H1 (cell line): ENCODE measurements around the gene SPAG16. TPM values are rescaled to one million over a fixed set of nuclear protein-coding genes. Genes with fewer than 3 reads are reported as not detected.

ENCODE experiments used
- CTCF ChIA-PET: fragments of 300-600 bp; sonication (Branson Sonifier 250); formaldehyde crosslinking; loops from one replicate; lab custom pipeline; 2021; ENCODE audit not compliant: partially characterized antibody; lab: Charles Lee
- POLR2A ChIA-PET: fragments of 300-600 bp; sonication (Branson Sonifier 250); formaldehyde crosslinking; loops from one replicate; lab custom pipeline; 2021; ENCODE audit warnings: inconsistent platforms; ENCODE audit not compliant: partially characterized antibody; lab: Charles Lee
- DNase-seq, 2 experiments: peaks; one replicate each; pipeline versions ENCODE4 v3.0.0 to v3.0.0-alpha.2; 2010 to 2022; ENCODE audit warnings: low spot score in 2 of 2, low read depth in 1 of 2, mixed read lengths in 1 of 2
- FAIRE-seq: peaks from 2 replicates; lab custom pipeline; 2011; peaks lifted over from hg19 to GRCh38; lab: Jason Lieb, UNC
- H2AFZ ChIP-seq: 2 replicates; pipeline ENCODE4 v1.8.1; 2012; ENCODE audit warnings: low read length, inconsistent platforms
- H2AK5ac ChIP-seq: 2 replicates; pipeline ENCODE4 v1.6.1; 2013; ENCODE audit warnings: low read depth, low read length
- H2BK120ac ChIP-seq: replicated peaks from 2 replicates; pipeline ENCODE3; 2013; ENCODE audit warnings: low read depth, low read length, inconsistent platforms
- H2BK12ac ChIP-seq: 2 replicates; pipeline ENCODE4 v1.6.1; 2013; ENCODE audit warnings: low read depth, low read length
- H2BK15ac ChIP-seq: 2 replicates; pipeline ENCODE4 v1.6.1; 2013; ENCODE audit warnings: low read length
- H2BK20ac ChIP-seq: 2 replicates; pipeline ENCODE4 v1.6.1; 2013; ENCODE audit warnings: low read length
- H2BK5ac ChIP-seq: 2 replicates; pipeline ENCODE4 v1.6.1; 2013; ENCODE audit warnings: low read depth, low read length
- H3K14ac ChIP-seq: 2 replicates; pipeline ENCODE4 v1.6.1; 2013; ENCODE audit warnings: inconsistent platforms; ENCODE audit not compliant: insufficient read length
- H3K18ac ChIP-seq: 2 replicates; pipeline ENCODE4 v1.6.1; 2013; ENCODE audit warnings: low read length; ENCODE audit errors: extremely low read depth
- H3K23ac ChIP-seq: 2 replicates; pipeline ENCODE4 v1.6.1; 2013; ENCODE audit warnings: inconsistent platforms; ENCODE audit not compliant: insufficient read length
- H3K23me2 ChIP-seq: 2 replicates; pipeline ENCODE4 v1.6.1; 2013; ENCODE audit warnings: low read depth, low read length
- H3K27ac ChIP-seq: 2 replicates; pipeline ENCODE4 v1.6.1; 2011; ENCODE audit warnings: low read depth, low read length, inconsistent platforms
- H3K27me3 ChIP-seq, 4 experiments: replicated peaks in 1 of 4; 1 replicate in 1 of 4; 2 replicates in 3 of 4; pipeline versions ENCODE4 v1.6.1 to v1.8.1; 2011 to 2013; ENCODE audit warnings: low read length in 3 of 4, mild to moderate bottlenecking in 3 of 4, inconsistent platforms in 2 of 4, mixed read lengths in 2 of 4, moderate library complexity in 1 of 4; ENCODE audit not compliant: control insufficient read depth in 3 of 4, insufficient read depth in 3 of 4; ENCODE audit errors: extremely low read depth in 1 of 4
- H3K36me3 ChIP-seq, 4 experiments: 2 replicates each; pipeline versions ENCODE4 v1.6.1 to v1.8.1; 2011 to 2013; ENCODE audit warnings: mild to moderate bottlenecking in 4 of 4, low read length in 3 of 4, moderate library complexity in 2 of 4, control low read depth in 1 of 4, inconsistent platforms in 1 of 4; ENCODE audit not compliant: insufficient read depth in 4 of 4, control insufficient read depth in 2 of 4
- H3K4ac ChIP-seq: replicated peaks from 2 replicates; pipeline ENCODE3; 2013; ENCODE audit warnings: low read length, low read depth, mixed read lengths, inconsistent platforms; ENCODE audit not compliant: insufficient read length
- H3K4me1 ChIP-seq, 4 experiments: replicated peaks in 1 of 4; 1 replicate in 1 of 4; 2 replicates in 3 of 4; pipeline versions ENCODE4 v1.6.1 to v1.8.1; 2011 to 2013; ENCODE audit warnings: low read length in 3 of 4, inconsistent platforms in 2 of 4, mixed read lengths in 1 of 4; ENCODE audit not compliant: insufficient read depth in 4 of 4, control insufficient read depth in 3 of 4
- H3K4me2 ChIP-seq, 2 experiments: 2 replicates each; pipeline versions ENCODE4 v1.6.1 to v1.8.1; 2011 to 2013; ENCODE audit warnings: low read depth in 2 of 2, low read length in 2 of 2, control low read depth in 1 of 2, inconsistent platforms in 1 of 2, mild to moderate bottlenecking in 1 of 2; ENCODE audit not compliant: insufficient read depth in 1 of 2
- H3K4me3 ChIP-seq, 4 experiments: fragments of 200-600, 300-600 bp in 1 of 4; sonication (generic), shearing (Covaris generic), sonication (Bioruptor Twin) in 1 of 4; 2 replicates each; pipeline versions ENCODE4 v1.5.1 to v1.8.1; 2011 to 2016; ENCODE audit warnings: low read length in 4 of 4, low read depth in 3 of 4, control low read depth in 2 of 4, inconsistent platforms in 2 of 4, mild to moderate bottlenecking in 2 of 4, mixed read lengths in 1 of 4, moderate library complexity in 1 of 4; ENCODE audit not compliant: insufficient read depth in 2 of 4; ENCODE audit errors: extremely low read depth in 1 of 4
- H3K56ac ChIP-seq: replicated peaks from 2 replicates; pipeline ENCODE3; 2013; ENCODE audit warnings: low read depth, mild to moderate bottlenecking, mixed read lengths, low read length, inconsistent platforms; ENCODE audit not compliant: insufficient read length
- H3K79me1 ChIP-seq: 2 replicates; pipeline ENCODE4 v1.6.1; 2013; ENCODE audit warnings: low read depth, low read length, control low read depth
- H3K79me2 ChIP-seq, 2 experiments: 2 replicates each; pipeline versions ENCODE4 v1.6.1 to v1.8.1; 2012 to 2013; ENCODE audit warnings: low read length in 2 of 2, mild to moderate bottlenecking in 2 of 2, inconsistent platforms in 1 of 2; ENCODE audit not compliant: insufficient read depth in 2 of 2, control insufficient read depth in 1 of 2
- H3K9ac ChIP-seq, 4 experiments: replicated peaks in 1 of 4; 1 replicate in 1 of 4; 2 replicates in 3 of 4; pipeline versions ENCODE4 v1.6.1 to v1.8.1; 2011 to 2013; ENCODE audit warnings: low read depth in 3 of 4, low read length in 3 of 4, control low read depth in 2 of 4, mild to moderate bottlenecking in 2 of 4, moderate library complexity in 2 of 4, inconsistent platforms in 1 of 4; ENCODE audit errors: extremely low read depth in 1 of 4
- H3K9me3 ChIP-seq, 2 experiments: 2 replicates each; pipeline versions ENCODE4 v1.6.1 to v1.8.1; 2012 to 2013; ENCODE audit warnings: mild to moderate bottlenecking in 2 of 2, moderate library complexity in 2 of 2, control low read depth in 1 of 2, inconsistent platforms in 1 of 2, low read depth in 1 of 2, low read length in 1 of 2, mixed read lengths in 1 of 2; ENCODE audit not compliant: insufficient read depth in 2 of 2
- H4K20me1 ChIP-seq, 2 experiments: replicated peaks in 1 of 2; 2 replicates each; pipeline versions ENCODE3 to v1.8.1; 2011 to 2013; ENCODE audit warnings: inconsistent platforms in 2 of 2, low read length in 2 of 2, mild to moderate bottlenecking in 1 of 2; ENCODE audit not compliant: insufficient read depth in 2 of 2, control insufficient read depth in 1 of 2
- H4K5ac ChIP-seq: 2 replicates; pipeline ENCODE4 v1.6.1; 2013; ENCODE audit warnings: low read length, low read depth, mixed read lengths, inconsistent platforms; ENCODE audit not compliant: insufficient read length
- H4K8ac ChIP-seq: 2 replicates; pipeline ENCODE4 v1.8.0; 2013; ENCODE audit warnings: mild to moderate bottlenecking, moderate library complexity, low read length, inconsistent platforms; ENCODE audit not compliant: insufficient read depth; ENCODE audit errors: extremely low read depth
- H4K91ac ChIP-seq: replicated peaks from 2 replicates; pipeline ENCODE3; 2013; ENCODE audit warnings: low read length, mixed read lengths, inconsistent platforms; ENCODE audit not compliant: insufficient read length
- KDM1A ChIP-seq: fragments of 200-600, 300-600 bp; sonication (generic); IDR thresholded peaks from 2 replicates; pipeline ENCODE4 v1.7.1; 2016; ENCODE audit warnings: mild to moderate bottlenecking, low read length, borderline replicate concordance
- KDM5A ChIP-seq: fragments of 200-600 bp; IDR thresholded peaks from 2 replicates; pipeline ENCODE4 v1.7.1; 2012; ENCODE audit warnings: mild to moderate bottlenecking, low read length, inconsistent platforms, mixed read lengths
- NRF1 ChIP-seq: IDR thresholded peaks from 2 replicates; pipeline ENCODE4 v1.6.1; 2011; ENCODE audit warnings: mild to moderate bottlenecking, low read depth, low read length, improper control_type of control experiment
- RNF2 ChIP-seq: fragments of 200-900, 300-1000 bp; sonication (generic); IDR thresholded peaks from 2 replicates; pipeline ENCODE4 v1.7.1; 2016; ENCODE audit warnings: borderline replicate concordance, low read depth, mild to moderate bottlenecking, antibody characterized with exemption, low read length; ENCODE audit not compliant: poor library complexity, severe bottlenecking; ENCODE audit errors: missing control alignments
- SUZ12 ChIP-seq: fragments of 200-600 bp; sonication (generic); IDR thresholded peaks from 2 replicates; pipeline ENCODE4 v1.6.1; 2012; ENCODE audit warnings: mild to moderate bottlenecking, inconsistent platforms, low read length, moderate library complexity, mixed read lengths
- TBP ChIP-seq: IDR thresholded peaks from 2 replicates; pipeline ENCODE4 v1.6.1; 2011; ENCODE audit warnings: low read depth, low read length, improper control_type of control experiment
- WGBS, 2 experiments: shearing (Covaris generic) in 1 of 2; methylation state at CpG; one replicate each; pipeline versions ENCODE4 v1.1.6 to v1.1.7; 2013 to 2015; ENCODE audit warnings: low lambda C conversion rate in 2 of 2, mixed read lengths in 2 of 2, inconsistent platforms in 1 of 2, low coverage in 1 of 2, missing lambda C conversion rate in 1 of 2; ENCODE audit not compliant: insufficient replicate concordance in 2 of 2, insufficient coverage in 1 of 2, insufficient read length in 1 of 2; ENCODE audit errors: extremely low coverage in 1 of 2, missing lambda C conversion rate in 1 of 2; 5-methylcytosine and 5-hydroxymethylcytosine counted together
- polyA plus RNA-seq, 7 experiments: library from polyadenylated mRNA; depleted of rRNA in 3 of 7; stranded (reverse) in 5 of 7; unstranded in 2 of 7; fragments of >200 nt in 5 of 7; fragments of 200-250 nt in 2 of 7; gene quantifications; 1 replicate in 5 of 7; 2 replicates in 1 of 7; 4 replicates in 1 of 7; pipeline versions ENCODE4 v1.2.1 to v1.2.3, GENCODE V29; 2011 to 2013; ENCODE audit warnings: missing spikeins in 2 of 7, mixed read lengths in 2 of 7
- total RNA-seq: library from RNA; stranded (reverse); fragmentation: NEBNext Ultra II Directional; extraction: Animal tissue kit (Norgen Biotek cat#: 25700); gene quantifications from 2 replicates; pipeline ENCODE4 v1.2.1, GENCODE V29; 2021

The SPAG16 gene
- total and polyA plus RNA-seq, 2 of the 8 experiments (the other 6 are each of a cell fraction or from before 2014, with no cell fraction given): 6.0 to 14.9 TPM

- ChIA-PET POLR2A (no interaction called here), CTCF (no interaction called here)
- Histone ChIP-seq H3K27ac (no peak overlapping the region), H3K27me3 (no peaks in the 10 kb centered on the region), H4K5ac (no peak overlapping the region), H2AFZ (no peak overlapping the region), H4K91ac (no peak overlapping the region), H2BK20ac (no peak overlapping the region), H3K36me3 (no peaks in the 10 kb centered on the region), H3K4me2 (no peak overlapping the region), H3K4me3 (no peak overlapping the region), H2BK120ac (no peak overlapping the region), H3K4ac (no peak overlapping the region), H4K20me1 (no peaks in the 10 kb centered on the region), H4K8ac (no peak overlapping the region), H2BK12ac (no peak overlapping the region), H2AK5ac (no peak overlapping the region), H3K56ac (no peak overlapping the region), H2BK5ac (no peak overlapping the region), H3K18ac (no peak overlapping the region), H3K9me3 (no peaks in the 10 kb centered on the region), H3K9ac (no peak overlapping the region), H3K14ac (no peak overlapping the region), H3K79me1 (no peaks in the 10 kb centered on the region), H2BK15ac (no peak overlapping the region), H3K23me2 (no peaks in the 10 kb centered on the region), H3K23ac (no peak overlapping the region), H3K4me1 (no peaks in the 10 kb centered on the region), H3K79me2 (no peaks in the 10 kb centered on the region)
- DNase-seq (no peak), FAIRE-seq (no peak)
- 86% methylated on average over 5 of the region's 5 CpGs; no CpG with 5 or more reads in 1 of the 2 experiments for WGBS, 2 experiments
- no peak for TF ChIP-seq RNF2
- no peak for TF ChIP-seq TBP
- no peak for TF ChIP-seq KDM5A
- no peak for TF ChIP-seq KDM1A
- TF ChIP-seq SUZ12: no peak
- no peak for TF ChIP-seq NRF1
Observed at GRCh38 chr2:214380681-214381080, 1096.4 kb downstream of the SPAG16 start.
